H1 (cell line): ENCODE results near the gene BAD. TPM values are rescaled to one million over a fixed set of nuclear protein-coding genes. Genes with fewer than 3 reads are reported as not detected.
A peak's percentile ranks its signal among the peaks of the same experiment; 100 is the strongest.

Source experiments
- CEBPB ChIP-seq: IDR thresholded peaks from 2 replicates; pipeline ENCODE4 v1.6.1; 2012; ENCODE audit warnings: low read depth, low read length
- CREB1 ChIP-seq: IDR thresholded peaks from 2 replicates; pipeline ENCODE4 v1.6.1; 2012; ENCODE audit warnings: inconsistent platforms
- EGR1 ChIP-seq: IDR thresholded peaks from 2 replicates; pipeline ENCODE4 v1.6.1; 2011; ENCODE audit warnings: low read depth, low read length, borderline replicate concordance
- HDAC2 ChIP-seq, 2 experiments: fragments of 300-600 bp in 1 of 2; sonication (generic) in 1 of 2; IDR thresholded peaks; 2 replicates each; pipeline ENCODE4 v1.6.1; 2011 to 2012; ENCODE audit warnings: low read depth in 2 of 2, low read length in 2 of 2, mild to moderate bottlenecking in 2 of 2, moderate library complexity in 2 of 2, borderline replicate concordance in 1 of 2, inconsistent platforms in 1 of 2
- HDAC6 ChIP-seq: IDR thresholded peaks from one replicate; pipeline ENCODE4 v1.7.1; 2012; ENCODE audit warnings: low read depth, mild to moderate bottlenecking, inconsistent platforms, low read length, moderate library complexity
- KDM1A ChIP-seq: fragments of 200-600, 300-600 bp; sonication (generic); IDR thresholded peaks from 2 replicates; pipeline ENCODE4 v1.7.1; 2016; ENCODE audit warnings: mild to moderate bottlenecking, low read length, borderline replicate concordance
- NRF1 ChIP-seq: IDR thresholded peaks from 2 replicates; pipeline ENCODE4 v1.6.1; 2011; ENCODE audit warnings: mild to moderate bottlenecking, low read depth, low read length, improper control_type of control experiment
- POU5F1 ChIP-seq: IDR thresholded peaks from 2 replicates; pipeline ENCODE4 v1.6.1; 2011; ENCODE audit warnings: low read depth, mild to moderate bottlenecking, low read length, moderate library complexity
- RFX5 ChIP-seq: IDR thresholded peaks from 2 replicates; pipeline ENCODE4 v1.6.1; 2011; ENCODE audit warnings: low read depth, low read length, improper control_type of control experiment, borderline replicate concordance
- SAP30 ChIP-seq: fragments of 300-600 bp; sonication (generic); IDR thresholded peaks from 2 replicates; pipeline ENCODE4 v1.7.1; 2012; ENCODE audit warnings: low read length, moderate library complexity, mild to moderate bottlenecking, inconsistent platforms; ENCODE audit not compliant: insufficient read depth, insufficient replicate concordance
- SP1 ChIP-seq: IDR thresholded peaks from 2 replicates; pipeline ENCODE4 v1.6.1; 2011; ENCODE audit warnings: low read depth, low read length
- SP2 ChIP-seq: IDR thresholded peaks from 2 replicates; pipeline ENCODE4 v1.6.1; 2012; ENCODE audit warnings: mild to moderate bottlenecking, low read length, inconsistent platforms
- TAF1 ChIP-seq: IDR thresholded peaks from 2 replicates; pipeline ENCODE4 v1.6.1; 2011; ENCODE audit warnings: mild to moderate bottlenecking, low read depth, low read length
- TCF12 ChIP-seq: IDR thresholded peaks from 2 replicates; pipeline ENCODE4 v1.6.1; 2011; ENCODE audit warnings: low read depth, mild to moderate bottlenecking, low read length
- USF2 ChIP-seq: IDR thresholded peaks from 2 replicates; pipeline ENCODE4 v1.6.1; 2011; ENCODE audit warnings: low read length, improper control_type of control experiment
- polyA plus RNA-seq, 7 experiments: library from polyadenylated mRNA; depleted of rRNA in 3 of 7; stranded (reverse) in 5 of 7; unstranded in 2 of 7; fragments of >200 nt in 5 of 7; fragments of 200-250 nt in 2 of 7; gene quantifications; 1 replicate in 5 of 7; 2 replicates in 1 of 7; 4 replicates in 1 of 7; pipeline versions ENCODE4 v1.2.1 to v1.2.3, GENCODE V29; 2011 to 2013; ENCODE audit warnings: missing spikeins in 2 of 7, mixed read lengths in 2 of 7
- total RNA-seq: library from RNA; stranded (reverse); fragmentation: NEBNext Ultra II Directional; extraction: Animal tissue kit (Norgen Biotek cat#: 25700); gene quantifications from 2 replicates; pipeline ENCODE4 v1.2.1, GENCODE V29; 2021

The BAD gene
- total and polyA plus RNA-seq, 2 of the 8 experiments (the other 6 are each of a cell fraction or from before 2014, with no cell fraction given): 23.1 to 33.7 TPM

DNA sequence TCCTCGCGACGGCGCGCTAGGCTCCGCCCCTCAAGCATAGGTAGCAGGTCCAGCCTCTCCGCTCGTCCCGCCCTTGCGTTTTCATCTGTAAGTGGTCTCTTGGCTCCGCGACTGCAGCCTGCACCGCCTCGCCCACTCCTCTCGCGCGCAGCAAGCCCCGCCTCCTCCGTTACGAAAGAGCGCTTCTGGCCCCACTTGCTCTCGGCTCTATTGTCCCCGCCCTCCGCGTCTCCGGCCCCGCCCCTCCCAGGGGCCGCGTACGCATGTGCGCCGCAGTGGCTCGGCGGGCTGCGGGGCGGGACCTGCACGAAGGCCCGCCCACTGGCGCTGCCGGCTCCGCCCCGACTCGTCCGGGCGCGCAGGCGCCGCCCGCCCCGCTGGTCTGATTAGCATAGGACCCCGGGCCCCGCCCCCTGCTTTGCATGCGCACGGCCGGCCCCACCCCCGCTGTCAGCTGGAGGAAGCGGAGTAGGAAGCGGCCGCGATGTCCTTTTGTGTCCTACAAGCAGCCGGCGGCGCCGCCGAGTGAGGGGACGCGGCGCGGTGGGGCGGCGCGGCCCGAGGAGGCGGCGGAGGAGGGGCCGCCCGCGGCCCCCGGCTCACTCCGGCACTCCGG, 20.7 kb upstream of the BAD start, which contains the start of gene ESRRA (continued):
- TF ChIP-seq POU5F1 (no peak), SP1 (peak; percentile 9; the same call in 1 of the 2 replicates), RFX5 (no peak), KDM1A (no peak), HDAC2 (IDR thresholded peaks at IDR 0.05; ENCODE audit: borderline replicate concordance in 1 of 2, low read depth in 2 of 2, low read length in 2 of 2) (no peak), EGR1 (0 out of 2 replicates have a peak, but pooled peaks have one; percentile 28), SAP30 (no peak), HDAC6 (no peak), NRF1 (peak; percentile 79), TAF1 (peak; percentile 50), CREB1 (peak; percentile 87), USF2 (no peak), CEBPB (peak; percentile 79), TCF12 (no peak), SP2 (no peak)
- TF ChIP-seq, all 59 proteins: peak for 7
